ENCODE results near the gene RPL9. TPM values are rescaled to one million over a fixed set of nuclear protein-coding genes. Genes with fewer than 3 reads are reported as not detected.

RPL9 gene
- total and polyA plus RNA-seq, 2 of the 13 experiments (the other 11 are each of a cell fraction or from before 2014, with no cell fraction given): 993 to 2,148 TPM

GRCh38 chr4:39406763-39407583, 51.7 kb downstream of the RPL9 start, which contains the start of gene KLB (continued):
- TF ChIP-seq SOX6 (IDR thresholded peaks at IDR 0.05): no peak
- TF ChIP-seq SOX6 (CRISPR knock-in tag; IDR thresholded peaks at IDR 0.05): peak; percentile 86
- no peak for TF ChIP-seq ZNF333 (CRISPR knock-in tag; IDR thresholded peaks at IDR 0.05; ENCODE audit: borderline replicate concordance)
- TF ChIP-seq NCOA2 (CRISPR knock-in tag; IDR thresholded peaks at IDR 0.05): peak; percentile 55; the same call in 1 of the 2 replicates
- peak; percentile 49; the same call in 1 of the 2 replicates for TF ChIP-seq POGZ (CRISPR knock-in tag; IDR thresholded peaks at IDR 0.05)
- peak; percentile 83 for TF ChIP-seq ZNF292 (CRISPR knock-in tag; IDR thresholded peaks at IDR 0.05; ENCODE audit: borderline replicate concordance, low read depth)
- TF ChIP-seq AHDC1 (CRISPR knock-in tag; IDR thresholded peaks at IDR 0.05; ENCODE audit: borderline replicate concordance): peak; percentile 53; the same call in 1 of the 2 replicates
- TF ChIP-seq PITX1 (CRISPR knock-in tag; IDR thresholded peaks at IDR 0.05): peak; percentile 59; the same call in 1 of the 2 replicates
- TF ChIP-seq HMGXB4 (CRISPR knock-in tag; IDR thresholded peaks at IDR 0.05; ENCODE audit: borderline replicate concordance in 1 of 2, low read depth in 1 of 2): peak in 1 of 2 experiments; percentile 65; a peak in 1 of 4 replicates
- no peak for TF ChIP-seq CTCF (CRISPR knock-in tag; IDR thresholded peaks at IDR 0.05)
- peak; percentile 72 for TF ChIP-seq ASH2L (IDR thresholded peaks at IDR 0.05; ENCODE audit: insufficient read length, low read depth, low read length)
- peak; percentile 65; the same call in 1 of the 2 replicates for TF ChIP-seq ZNF232 (CRISPR knock-in tag; IDR thresholded peaks at IDR 0.05; ENCODE audit: borderline replicate concordance)
- peak; percentile 58; the same call in 1 of the 2 replicates for TF ChIP-seq ETV5 (CRISPR knock-in tag; IDR thresholded peaks at IDR 0.05; ENCODE audit: borderline replicate concordance)
- peak; percentile 74 for TF ChIP-seq SALL1 (CRISPR knock-in tag; IDR thresholded peaks at IDR 0.05)
- TF ChIP-seq ZNF275 (CRISPR knock-in tag; IDR thresholded peaks at IDR 0.05; ENCODE audit: borderline replicate concordance): peak; percentile 48; the same call in 1 of the 2 replicates
- peak; percentile 64; the same call in 1 of the 2 replicates for TF ChIP-seq FOXJ3 (CRISPR knock-in tag; IDR thresholded peaks at IDR 0.05; ENCODE audit: borderline replicate concordance)
- no peak for TF ChIP-seq ISX (CRISPR knock-in tag; conservative IDR thresholded peaks at IDR 0.05)

Measured in HepG2 (cell line).